Retinal pigment epithelial cell (primary cell): ENCODE results near the gene OVCA2.

Experiments
- DNase-seq: peaks from one replicate; pipeline ENCODE4 v3.0.0-alpha.2; 2010; ENCODE audit warnings: low read depth
- H3K4me3 ChIP-seq: 2 replicates; pipeline ENCODE4 v1.5.1; 2011; ENCODE audit warnings: mild to moderate bottlenecking, low read length, control low read depth, moderate library complexity
- TF ChIP-seq, protein P1 (sequence below): conservative IDR thresholded peaks from 2 replicates; pipeline ENCODE4 v1.5.1; 2011; ENCODE audit warnings: low read depth, low read length, control low read depth, inconsistent platforms

OVCA2 gene

DNA sequence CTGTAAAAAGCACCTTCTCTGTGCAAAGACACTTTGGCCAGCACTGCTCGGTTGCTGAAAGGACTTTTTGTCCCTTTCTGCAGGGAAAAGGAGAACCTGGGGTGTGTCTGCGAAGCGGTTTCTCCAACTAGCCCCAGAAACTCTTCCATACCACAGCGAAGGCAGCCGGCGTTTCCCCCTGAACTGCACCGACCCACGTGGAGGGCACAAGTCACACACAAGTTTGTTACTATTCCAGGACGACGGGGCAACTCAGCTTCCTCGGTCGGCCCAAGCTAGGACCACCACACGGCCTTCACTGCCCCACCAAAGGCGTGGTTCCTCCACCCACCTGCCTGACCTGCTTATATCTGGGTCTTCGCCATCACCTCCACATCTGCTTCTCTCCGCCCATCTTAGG lies 18.6 kb upstream of the OVCA2 start:
- TF ChIP-seq, protein P1, sequence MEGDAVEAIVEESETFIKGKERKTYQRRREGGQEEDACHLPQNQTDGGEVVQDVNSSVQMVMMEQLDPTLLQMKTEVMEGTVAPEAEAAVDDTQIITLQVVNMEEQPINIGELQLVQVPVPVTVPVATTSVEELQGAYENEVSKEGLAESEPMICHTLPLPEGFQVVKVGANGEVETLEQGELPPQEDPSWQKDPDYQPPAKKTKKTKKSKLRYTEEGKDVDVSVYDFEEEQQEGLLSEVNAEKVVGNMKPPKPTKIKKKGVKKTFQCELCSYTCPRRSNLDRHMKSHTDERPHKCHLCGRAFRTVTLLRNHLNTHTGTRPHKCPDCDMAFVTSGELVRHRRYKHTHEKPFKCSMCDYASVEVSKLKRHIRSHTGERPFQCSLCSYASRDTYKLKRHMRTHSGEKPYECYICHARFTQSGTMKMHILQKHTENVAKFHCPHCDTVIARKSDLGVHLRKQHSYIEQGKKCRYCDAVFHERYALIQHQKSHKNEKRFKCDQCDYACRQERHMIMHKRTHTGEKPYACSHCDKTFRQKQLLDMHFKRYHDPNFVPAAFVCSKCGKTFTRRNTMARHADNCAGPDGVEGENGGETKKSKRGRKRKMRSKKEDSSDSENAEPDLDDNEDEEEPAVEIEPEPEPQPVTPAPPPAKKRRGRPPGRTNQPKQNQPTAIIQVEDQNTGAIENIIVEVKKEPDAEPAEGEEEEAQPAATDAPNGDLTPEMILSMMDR, result no peak
- H3K4me3 ChIP-seq, result no peak overlapping the region

DNA sequence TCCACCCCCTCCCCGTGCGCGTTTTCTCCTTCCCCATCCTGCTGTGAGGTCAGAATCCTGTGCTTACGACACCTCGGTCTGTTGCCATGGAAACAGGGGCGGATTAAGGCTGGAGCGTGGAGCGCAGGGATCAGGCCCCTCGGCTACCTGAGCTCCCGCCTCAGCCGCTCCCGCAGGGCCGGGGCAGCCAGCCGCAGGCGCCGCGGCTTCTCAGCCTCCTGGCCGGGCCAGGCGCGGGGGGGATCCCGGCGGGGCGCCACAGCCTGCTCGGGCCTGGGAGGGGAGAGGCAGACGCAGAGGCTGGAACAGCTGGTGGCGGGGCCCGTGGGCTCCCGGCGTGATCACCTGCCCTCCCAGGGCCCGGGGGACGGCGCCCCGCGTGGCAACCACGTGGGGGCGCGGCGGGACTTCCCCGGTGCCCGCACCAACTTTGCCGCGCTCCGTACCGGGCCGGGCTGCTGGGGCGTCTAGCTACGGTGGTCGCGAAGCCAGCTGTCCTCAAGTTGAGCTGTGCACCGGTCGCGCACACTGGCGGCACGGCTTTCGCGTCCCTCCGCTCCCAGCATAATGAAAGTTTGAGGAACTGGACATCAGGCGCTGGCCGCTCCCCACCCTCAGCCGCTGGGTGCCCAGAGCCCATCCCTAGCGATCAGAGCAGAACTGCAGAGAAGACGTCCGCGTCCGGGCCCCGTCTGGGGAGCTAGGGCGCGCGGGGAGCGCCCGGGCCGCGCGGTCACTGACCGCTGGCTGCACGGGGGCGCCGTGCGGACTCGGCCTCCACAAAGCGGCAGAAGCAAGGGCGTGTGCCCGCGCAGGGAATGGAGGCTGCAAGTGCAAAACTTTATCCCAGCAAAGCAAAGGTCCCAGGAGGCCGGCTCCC lies 17.9 kb upstream of the OVCA2 start:
- peak; percentile 51 for DNase-seq
- TF ChIP-seq, protein P1, result no peak
- no peak overlapping the region for H3K4me3 ChIP-seq

More for the DNA sequence above, 18.6 kb upstream of the OVCA2 start:
- DNase-seq, result no peak

DNA sequence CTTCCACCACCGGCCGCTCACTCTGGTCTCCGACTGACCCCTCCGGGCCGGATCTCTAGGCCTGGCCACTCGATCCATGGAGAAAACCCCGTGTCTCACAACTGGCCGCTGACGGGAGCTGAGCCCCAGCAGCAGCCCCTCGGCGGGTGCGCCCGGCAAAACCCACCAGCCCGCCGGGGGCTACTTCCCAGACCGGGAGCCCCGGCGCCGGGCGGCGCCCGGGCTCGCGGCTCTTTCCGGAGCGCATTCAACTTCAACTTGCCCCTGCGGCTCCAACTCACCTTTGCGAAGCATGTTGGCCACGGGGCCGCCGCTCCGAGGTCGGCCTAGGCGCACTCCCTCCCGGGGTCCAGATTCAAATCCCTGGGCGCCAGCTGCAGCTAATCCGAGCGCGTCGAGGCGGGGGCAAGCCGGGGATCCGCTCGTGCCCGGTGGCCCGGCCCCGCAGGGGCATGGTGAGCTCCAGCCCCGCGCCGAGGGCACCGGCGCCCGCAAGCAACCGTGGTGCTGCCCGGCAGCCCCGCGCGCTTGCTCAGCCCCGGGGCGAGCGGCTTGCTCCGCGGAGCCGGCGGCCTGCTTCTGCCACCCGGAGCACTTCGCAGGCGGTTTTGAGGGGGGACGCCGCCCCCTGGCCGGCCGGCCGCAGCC lies 17.1 kb upstream of the OVCA2 start:
- no peak overlapping the region for H3K4me3 ChIP-seq

DNA sequence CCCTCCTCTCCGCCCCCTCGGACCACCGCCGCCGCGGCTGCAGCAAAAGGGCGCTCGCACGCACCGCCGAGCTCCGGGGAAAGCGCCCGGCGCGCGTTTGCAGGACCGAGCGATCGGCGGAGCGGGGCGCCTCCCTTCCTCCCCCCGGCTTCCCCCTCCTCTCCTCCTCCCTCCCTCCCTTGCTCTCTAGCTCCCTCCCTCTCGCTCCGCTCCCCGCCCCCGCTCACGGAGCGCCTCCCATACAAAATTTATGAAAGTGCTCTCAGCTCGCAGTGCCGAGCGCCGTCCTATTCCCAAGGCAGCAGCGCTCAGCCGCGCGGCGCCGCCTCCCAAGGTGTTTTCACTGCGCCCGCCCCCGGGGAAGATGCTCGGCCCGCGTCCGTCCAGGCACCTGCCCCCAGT lies 16.6 kb upstream of the OVCA2 start, which contains the start of gene RTN4RL1:
TSS of gene RTN4RL1 (minus strand) at position 115 of the 402 bp plus-strand sequence. CDS start 469 bp downstream, outside the sequence.
- DNase-seq, result no peak
- peak within 1 kb of the TSS; percentile 15 for H3K4me3 ChIP-seq
- TF ChIP-seq, protein P1, result no peak

More for the DNA sequence above, 17.1 kb upstream of the OVCA2 start:
- DNase-seq, result no peak
- TF ChIP-seq, protein P1, result no peak

DNA sequence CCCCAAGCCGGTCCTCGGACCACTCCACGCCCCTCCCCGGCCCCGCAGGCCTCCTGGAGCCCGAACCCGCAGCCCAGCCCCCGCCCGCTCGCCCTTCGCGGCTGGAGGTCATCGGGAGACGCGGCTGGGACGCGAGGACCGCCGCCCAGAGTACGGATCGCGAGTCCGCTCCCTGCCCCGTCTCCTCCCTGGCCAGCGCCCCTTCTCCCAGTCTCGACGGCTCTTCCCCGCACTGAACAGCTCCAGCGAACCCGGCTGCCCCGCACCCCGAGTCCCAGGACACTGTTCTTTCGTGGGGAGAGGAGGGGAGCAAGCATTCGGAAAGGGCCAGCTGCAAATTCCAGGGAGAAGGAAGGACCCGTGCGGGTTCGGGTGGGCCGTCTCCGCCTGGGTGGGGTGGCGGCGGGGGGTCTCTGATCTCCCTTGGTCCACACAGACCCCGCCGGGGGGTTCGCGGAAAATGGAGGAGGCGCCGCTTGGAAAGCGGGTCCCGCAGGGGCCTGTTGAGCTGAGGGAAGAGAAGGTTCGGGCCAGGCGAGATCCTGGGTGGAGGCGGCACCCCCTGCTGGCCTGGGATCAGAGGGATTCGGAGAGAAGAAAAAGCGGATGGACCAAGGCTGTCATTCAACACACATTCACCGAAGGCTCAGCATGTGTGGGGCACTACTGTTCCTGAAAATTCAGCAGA lies 16.1 kb upstream of the OVCA2 start:
- no peak overlapping the region for H3K4me3 ChIP-seq
- TF ChIP-seq, protein P1, result peak; percentile 80
- no peak for DNase-seq

DNA sequence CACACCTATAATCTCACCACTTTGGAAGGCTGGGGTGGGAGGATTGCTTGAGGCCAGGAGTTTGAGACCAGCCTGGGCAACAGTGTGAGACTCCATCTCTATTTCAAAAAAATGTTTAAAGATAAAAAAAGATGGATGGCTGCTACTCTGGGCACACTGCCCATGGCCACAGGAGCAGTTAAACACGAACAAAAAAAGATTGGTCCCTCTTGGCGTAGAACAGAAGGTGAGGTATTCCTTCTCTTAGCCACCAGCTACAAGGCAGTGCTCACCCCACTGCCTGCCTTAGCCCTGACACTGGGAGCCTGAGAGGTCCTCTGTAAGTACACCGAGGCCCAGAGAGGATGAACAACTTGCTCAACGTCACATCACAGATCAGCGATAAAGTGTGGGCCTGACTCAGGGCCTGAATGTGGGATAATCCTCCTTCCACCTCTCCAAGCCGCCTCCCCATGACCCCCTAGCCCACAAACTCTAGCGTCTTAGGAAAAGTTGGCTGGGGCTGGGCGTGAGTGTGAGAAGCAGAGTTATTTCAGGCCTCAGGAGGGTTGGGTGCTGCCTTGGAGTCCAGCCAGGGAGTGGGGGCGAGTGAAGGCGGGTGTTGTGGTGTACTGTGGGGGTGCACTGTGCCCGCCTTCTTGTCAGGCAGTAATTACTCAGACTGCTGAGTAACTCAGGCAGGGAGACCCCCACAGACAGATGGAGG lies 14.1 kb upstream of the OVCA2 start:
- peak; percentile 77 for DNase-seq
- TF ChIP-seq, protein P1, result no peak
- H3K4me3 ChIP-seq, result no peak overlapping the region
